NCI-H146 treated with DMSO at 0.1 percent for 48 hours (cell line): ENCODE measurements around the gene MCM9.

Experiments used
- DNase-seq: peaks from one replicate; lab custom pipeline; 2025; ENCODE audit not compliant: unreplicated experiment; lab: John Stamatoyannopoulos, UW

Gene MCM9

DNA sequence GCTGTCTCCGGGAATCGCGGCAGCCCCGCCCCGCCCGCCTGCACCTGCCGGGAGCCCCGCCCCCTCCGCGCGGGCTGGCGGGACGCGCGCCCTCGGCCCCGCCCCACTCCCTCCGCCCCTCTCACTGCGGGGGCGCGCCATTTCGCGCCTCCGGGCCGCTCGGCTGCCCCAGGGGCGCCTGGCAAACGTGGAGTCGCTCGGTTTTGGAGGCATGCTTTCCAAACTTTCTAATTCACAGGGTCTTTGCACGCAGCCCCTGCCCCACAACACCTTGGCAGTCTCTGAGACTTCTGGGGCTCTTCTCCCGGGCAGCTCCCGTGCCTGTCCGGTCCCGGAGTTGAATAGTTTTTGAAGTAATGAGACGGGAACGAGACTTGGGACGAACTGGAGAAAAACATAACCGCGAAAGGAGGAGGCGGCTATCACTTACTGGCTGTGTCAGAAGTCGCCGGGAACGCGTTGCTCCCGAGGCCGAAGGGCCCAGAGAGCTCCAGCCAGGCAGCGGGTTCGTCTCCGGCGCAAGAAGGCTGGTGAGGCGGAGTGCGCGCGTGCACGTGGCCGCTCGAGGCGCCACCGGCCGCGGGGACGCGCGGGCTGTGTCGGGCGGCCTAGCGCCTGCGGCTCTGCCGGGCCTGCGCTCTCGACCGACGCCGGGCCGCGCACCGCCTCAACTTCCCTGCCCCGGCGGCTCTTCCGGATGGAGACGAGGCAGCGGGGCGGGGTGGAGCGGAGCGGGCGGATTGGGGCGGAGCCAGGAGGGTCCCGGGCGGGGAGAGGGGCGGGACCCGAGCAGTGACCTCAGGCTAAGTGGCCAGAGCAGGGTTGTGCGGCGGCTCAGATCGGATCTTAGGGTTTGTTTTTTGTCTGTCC is at the start of gene MCM9:
Gene MCM9, minus strand, starts transcription at position 699 of the 870 bp plus-strand sequence. CDS start 3,436 bp downstream, outside the sequence.
- peak; percentile 81 for DNase-seq

DNA sequence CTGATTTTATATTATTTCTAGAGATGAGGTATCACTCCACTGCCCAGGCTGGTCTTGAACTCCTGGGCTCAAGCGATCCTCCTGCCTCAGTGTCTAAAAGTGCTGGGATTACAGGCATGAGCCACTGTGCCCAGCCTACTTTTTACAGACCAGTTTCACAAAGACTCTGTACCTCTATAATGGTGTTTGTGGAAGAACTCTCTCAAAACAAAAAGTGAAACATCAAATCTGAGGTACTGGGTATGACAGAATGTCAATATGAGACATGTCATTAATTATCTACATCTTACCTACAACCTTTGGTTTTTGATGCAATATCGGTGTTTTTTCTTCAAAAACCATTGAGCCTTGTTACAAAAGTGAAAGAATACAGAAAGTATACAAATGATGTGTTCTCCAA is 49.4 kb upstream of the MCM9 start:
- DNase-seq: no peak

DNA sequence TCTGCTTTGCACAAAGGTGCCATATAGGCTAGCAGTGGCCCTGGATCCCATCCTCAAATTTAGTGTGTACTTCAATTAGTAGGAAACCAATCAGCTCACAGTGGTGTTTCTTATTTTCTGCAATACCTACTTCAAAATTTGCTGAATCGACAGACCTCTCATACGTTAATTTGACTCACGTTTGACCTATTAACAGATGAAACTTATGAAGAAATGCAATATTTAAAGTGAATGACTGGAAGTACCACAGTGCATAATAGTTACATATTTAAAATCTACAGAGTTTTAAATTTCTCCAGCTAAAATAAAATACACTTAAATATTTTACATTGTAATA is 47.6 kb upstream of the MCM9 start:
- DNase-seq: no peak

DNA sequence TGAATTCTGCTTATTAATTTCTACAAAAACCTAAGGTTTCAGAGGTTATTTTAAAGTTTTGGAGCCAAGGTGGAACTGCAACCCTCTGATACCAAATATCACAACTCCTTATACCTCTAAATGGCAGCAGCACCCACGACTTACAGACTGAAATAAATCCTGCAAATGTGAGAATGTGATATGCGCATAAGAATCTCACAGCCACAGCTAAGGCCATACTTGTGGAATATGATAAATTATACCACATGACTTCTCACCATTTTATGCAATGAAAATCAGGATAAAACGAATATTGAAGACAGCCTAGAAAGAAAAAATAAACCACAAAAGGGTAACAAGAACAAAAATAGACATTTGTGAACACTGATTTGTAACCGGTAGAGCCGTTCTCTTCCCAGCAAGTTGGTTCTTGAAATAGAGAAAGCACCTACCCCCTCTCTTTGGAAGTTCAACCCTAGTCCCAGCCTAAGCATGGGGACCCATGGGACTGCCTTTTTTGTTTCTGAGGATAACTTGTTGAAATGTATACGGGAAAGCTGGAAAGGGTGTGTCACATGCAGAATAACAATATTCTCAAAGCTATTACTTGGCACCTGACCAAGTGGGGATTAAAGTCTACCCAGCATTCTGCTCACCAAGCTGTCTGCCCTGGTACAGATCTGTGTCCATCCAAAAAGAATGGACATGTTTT is 47.1 kb upstream of the MCM9 start:
- DNase-seq: no peak

DNA sequence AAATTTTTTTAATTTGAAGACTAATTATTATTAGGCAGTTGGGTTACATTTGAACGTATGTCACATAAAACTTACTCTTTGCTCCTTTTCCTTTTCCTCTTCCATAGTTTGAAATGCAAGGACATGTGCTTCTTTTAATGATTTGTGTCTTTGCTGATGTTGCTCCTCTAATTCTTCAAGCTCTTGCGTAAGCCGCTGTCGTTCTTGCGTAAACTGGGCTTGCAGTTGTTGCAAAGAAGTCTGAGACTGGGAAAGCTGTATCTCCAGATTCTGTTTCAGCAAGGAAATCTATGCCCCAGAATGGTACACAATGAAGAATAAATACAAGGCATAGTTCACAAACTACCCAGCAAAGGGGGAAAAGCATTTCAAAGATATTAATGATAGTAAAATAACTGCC is 45.1 kb upstream of the MCM9 start:
- no peak for DNase-seq

DNA sequence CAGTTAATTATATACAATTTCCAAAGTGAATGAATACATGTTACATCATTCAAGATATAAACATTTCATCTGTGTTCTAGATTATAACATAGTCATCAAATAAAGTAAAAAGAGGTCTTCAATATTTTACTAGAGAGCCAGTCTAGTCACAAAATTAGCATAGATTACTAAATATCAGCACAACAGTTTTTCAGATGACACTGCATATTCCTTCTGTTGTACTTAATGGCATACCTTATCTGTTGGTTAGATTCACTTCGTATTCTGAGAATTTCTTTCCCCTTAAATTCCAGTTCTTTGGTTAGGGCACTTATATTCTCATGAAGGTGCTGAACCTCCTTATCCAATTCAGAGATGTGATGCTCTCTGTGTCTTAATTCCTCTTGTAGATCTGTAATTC is 39.8 kb upstream of the MCM9 start:
- no peak for DNase-seq

DNA sequence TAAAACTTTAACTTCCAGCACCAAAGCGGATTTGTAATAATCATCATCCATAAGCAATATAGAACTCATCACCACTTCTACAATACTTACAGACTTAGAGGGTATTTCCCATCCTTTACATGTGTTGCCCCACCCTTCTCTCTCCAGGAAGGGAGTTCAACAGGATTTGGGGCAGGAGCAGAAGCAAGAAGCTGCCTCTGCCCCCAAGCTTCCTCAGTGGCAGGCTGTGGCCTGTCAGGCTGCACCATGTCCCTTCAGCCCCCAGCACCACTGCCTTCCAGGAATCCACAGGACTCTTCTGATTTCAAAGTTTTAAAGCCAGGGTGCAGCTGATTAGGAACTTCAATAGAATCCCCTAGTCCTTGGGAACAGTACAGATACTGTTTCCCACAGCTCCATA is 36.7 kb upstream of the MCM9 start:
- no peak for DNase-seq

DNA sequence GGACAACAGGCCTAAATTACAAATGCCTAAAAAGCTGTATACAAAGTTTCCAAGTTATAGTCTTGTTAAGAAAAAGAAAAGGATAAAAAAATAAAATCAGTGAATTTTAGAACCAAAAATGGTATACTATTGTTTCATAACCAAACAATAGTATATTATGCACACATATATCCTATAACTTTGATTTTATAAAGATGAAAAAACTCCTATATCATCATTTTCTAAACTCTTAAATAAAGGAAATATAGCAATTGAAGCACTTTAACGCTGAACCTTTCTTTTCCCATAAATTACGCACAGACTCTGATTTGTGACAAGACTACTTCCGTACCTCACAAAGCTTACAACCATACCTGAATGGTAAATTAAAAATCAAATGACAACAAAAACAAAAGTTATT is 35.9 kb upstream of the MCM9 start:
- DNase-seq: no peak

DNA sequence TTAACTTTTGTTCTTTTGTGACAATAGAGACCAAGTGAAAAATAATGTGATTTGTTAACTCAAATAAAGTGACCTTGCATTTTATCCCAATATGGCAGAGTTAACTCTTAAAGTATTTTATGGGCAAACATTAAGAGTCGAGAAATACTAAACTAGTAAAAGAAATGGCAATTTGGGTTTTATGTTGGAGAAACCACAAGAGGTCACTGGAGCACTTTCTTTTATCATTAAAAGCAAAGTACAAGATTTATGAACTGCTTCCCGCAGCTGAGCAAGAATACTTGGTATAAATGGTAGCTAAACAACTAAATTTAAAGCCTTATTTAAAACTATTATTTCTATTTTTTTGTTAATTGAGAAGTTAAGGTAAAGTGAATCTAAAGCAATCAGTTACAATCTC is 33.5 kb upstream of the MCM9 start:
- peak; percentile 9 for DNase-seq

DNA sequence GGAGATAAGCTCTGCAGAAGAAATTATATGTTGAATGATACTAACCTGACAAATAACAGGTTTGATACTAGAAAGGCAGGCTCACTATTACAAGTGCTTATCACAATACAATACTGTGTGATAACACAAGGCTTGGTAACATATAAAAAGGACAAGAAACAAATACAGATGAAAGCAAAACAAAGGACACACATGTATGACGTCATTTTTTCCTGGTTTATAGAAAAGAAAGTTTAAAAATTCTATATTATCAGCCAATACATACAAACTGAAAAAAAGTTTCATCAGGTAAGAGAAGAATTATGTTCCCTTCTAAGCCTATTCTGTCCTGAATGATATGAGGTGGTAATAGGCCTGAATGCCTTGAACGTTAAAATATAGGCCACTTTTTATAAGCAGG is 32.3 kb upstream of the MCM9 start:
- no peak for DNase-seq

DNA sequence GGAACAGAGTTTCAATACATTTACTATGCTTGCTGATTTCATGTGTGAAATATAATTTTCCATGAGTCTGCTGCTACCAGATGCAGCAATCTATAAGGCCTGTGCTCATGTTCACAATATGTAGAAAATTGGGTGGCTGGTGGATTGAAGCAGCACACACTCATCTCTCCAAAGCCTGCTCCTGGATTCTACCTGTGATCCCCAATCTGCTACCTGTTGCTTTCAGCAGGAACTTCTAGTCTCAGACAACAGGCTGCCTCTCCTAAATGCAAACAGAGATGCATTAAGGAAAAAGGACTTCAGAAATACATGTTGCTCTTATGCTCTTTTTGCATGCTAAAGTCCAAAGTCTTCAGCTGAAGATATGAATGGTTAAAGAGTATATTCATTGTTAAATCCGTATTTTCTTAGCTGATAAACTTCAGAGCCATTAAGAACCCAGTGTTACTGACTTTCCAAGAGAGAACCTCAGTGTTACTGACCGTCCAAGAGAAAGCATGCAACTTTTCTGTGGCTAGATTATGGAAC is 30.9 kb upstream of the MCM9 start:
- DNase-seq: no peak

DNA sequence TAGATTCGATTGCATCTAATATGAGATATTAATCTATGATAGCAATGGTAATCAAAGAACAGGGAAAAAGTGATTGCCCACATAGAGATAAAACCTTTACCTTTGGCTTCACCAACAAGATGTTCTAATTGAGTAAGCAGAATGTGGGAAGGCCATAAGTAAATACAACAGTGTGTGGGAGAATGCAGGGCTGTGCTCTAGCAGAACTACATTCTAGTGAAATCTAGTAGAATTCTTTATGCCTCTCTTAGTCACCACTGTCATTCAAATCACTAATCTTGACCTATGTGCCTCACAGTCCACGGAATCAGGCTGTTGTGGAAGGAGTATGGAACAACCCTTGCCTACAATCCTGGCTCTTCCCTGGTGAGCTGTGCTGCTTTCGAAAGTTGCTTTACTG is 30.4 kb upstream of the MCM9 start:
- no peak for DNase-seq

DNA sequence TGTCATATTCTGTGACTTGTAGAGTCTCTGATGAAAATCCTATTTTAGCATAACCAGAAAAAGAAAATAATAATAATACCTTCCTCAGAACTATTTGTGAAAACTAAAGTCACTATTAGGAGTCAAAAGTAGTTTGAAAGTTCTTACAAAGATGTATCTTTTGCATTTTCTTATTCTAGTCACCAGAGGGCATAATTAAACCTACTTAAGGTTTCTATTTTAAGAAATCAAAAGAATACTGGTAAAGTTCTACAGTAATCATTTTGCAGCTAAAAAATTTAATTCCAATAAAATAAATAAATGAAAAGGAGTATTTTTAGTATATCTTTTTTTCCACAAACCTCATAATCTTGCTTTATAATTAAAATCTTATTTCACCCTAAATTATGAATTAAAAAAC is 28.0 kb upstream of the MCM9 start:
- DNase-seq: no peak

DNA sequence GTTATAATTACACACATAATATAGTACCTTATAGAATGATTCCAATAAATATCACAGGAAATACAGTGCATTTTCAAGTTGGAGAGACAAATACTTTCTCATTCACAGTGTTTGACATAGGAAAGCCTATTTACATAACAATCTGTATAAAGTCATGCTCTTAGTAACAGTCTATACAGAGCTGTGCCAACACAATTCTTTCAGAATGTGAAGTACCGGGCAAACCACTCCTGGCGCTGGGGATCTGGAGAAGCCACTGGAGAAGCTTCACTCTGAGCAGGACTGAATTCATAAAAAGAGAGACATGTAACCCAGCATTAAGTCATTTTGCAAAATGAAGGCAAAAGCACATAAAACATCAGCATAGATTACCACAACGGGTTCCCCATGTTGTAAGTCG is 24.9 kb upstream of the MCM9 start:
- no peak for DNase-seq

DNA sequence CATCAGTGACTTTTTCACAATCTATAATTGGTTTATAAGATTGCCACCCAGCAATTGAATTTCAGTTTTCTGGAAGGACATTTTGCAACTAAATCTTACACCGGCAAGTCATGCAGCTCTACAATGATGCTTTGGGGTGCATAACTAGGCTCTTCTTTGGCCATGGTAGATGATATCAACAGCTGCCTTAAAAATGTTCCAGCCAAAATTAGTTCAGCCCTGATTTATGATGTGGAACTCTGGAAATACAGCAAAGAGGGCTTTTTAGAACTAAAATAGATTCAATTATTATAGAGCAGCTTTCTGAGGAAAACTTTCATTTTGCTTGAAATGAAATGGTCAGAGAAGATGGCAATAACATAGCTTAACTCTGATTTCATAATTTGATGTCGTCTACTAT is 18.4 kb upstream of the MCM9 start:
- no peak for DNase-seq

DNA sequence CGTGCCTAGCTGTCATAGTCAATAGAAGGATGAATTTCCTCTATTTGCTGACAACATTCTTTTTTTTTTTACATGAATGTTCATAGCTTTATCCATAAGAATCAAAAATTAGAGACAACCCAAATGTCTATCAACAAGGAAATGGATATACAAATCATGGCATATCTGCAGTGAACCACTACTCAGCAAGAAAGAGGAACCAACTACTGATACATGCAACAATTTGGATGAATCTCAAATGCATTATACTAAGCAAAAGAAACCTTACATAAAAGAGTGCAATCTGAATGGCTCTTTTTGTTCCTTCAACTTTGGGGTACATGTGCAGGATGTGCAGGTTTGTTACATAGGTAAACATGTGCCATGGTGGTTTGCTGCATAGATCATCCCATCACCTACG is 17.7 kb upstream of the MCM9 start:
- DNase-seq: no peak

DNA sequence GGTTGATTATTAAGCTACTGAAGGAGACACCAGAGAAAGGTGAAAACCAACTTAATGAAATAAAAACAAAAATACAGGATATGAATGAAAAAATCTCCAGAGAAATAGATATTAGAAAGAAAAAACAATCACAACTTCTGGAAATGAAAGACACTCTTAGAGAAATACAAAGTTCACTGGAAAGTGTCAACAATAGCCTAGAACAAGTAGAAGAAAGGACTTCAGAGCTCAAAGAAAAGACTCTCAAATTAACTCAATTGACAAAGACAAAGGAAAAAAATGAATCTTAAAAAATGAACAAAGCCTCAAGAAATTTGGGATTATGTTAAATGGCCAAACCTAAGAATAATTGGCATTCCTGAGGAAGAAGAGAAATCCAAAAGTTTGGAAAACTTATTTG is 10.3 kb upstream of the MCM9 start:
- DNase-seq: no peak

DNA sequence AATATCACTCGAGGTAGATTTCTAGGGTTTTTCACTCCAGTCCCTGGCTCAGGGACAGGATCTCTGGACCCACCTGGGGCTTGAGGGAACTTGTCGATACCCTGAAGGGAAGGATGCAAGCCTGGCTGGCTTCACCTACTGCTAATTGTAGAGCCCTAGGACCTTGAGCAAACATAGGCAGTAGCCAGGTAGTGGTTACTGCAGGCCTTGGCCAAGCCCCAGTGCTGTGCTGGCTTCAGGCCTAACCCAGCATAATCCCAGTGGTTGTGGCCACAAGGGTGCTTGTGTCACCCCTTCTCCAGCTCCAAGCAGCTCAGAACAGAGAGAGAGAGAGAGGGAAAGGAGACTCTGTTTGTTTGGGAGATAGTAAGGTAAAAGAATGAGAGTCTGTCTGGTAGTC is 5.8 kb upstream of the MCM9 start:
- DNase-seq: no peak

DNA sequence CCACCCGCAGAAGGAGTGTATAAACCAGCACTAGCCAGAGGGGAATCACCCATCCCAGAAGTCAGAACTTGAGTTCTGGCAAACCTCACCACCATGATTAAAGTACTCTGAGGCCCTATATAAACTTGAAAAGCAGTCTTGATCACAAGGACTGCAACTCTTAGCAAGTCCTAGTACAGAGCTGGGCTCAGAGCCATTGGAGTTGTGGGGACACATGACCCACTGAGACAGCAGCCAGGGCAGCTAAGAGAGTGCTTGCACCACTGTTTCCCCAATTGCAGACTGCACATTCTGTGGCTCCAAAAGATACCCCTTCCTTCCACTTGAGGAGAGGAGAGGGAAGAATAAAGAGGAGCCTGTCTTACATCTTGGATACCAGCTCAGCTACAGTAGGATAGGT is 4.7 kb upstream of the MCM9 start:
- no peak for DNase-seq

DNA sequence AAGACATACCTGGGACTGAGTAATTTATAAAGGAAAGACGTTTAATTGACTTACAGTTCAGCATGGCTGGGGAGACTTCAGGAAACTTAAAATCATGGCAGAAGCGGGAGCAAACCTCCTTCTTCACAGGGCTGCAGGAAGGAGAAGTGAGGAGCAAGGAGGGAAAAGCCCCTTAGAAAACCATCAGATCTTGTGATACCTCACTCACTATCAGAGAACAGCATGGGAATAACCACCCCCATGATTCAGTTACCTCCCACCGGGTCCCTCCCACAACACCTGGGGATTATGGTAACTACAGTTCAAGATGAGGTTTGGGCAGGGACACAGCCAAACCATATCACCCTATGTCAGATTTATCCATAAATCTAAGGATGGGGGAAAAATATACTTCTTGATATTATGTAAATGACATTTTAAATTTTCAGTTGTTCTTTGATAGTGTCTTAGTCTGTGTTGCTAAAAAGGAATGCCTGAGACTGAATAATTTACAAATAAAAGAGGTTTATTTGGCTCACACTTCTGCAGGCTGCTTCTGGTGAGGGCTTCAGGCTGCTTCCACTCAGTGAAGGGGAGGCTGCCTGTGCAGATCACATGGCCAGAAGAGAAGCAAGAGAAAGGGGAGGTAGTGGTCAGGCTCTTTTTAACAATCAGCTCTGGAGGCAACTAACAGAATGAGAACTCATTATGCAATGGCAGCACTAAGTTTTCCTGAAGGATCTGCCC is 1.2 kb upstream of the MCM9 start:
- DNase-seq: no peak

DNA sequence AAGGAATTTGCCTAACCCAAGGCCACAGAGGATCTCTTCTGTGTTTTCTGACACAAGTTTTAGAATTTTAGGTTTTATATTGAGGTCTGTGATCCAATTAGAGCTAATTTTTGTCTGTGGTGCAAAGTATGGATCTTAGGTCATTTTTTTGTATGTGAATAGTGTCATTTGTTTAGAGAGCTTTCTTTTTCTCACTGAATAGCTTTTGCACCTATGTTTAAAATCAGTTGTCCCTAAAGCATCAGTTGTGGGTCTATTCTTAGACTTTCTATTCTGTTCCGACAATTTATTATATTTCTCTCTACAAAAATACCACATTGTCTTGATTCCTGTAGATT is 341 bp upstream of the MCM9 start:
- no peak for DNase-seq

DNA sequence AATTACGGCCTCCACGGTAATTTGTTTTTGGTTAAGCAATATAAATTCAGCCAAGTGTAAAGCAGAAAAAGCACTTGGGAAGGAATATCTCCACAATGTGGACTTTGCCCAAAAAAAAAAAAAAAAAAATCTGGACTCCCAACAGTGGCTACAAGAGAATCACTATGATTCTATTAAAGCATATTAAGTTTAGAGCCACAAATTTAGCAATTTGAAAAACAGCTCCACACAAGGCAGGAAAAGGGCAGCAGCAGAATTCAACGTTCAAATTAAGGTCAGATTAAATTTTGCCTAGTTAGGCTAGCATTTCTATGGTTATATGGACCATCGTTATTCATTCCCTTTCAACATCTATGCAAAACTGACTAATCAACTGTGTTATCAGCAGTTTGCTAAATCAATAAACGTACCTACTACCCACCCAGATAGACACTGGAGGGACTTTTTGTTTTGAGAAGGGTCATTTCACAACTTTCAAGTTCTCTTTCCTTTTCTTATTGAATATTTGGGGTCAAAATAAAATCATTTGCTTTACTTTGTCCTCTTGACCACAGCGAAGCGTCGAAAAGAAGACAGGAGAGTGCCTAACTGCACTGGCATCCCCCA is 1.0 kb downstream of the MCM9 start:
- no peak for DNase-seq
